GM20000 (cell line): Measurements from ENCODE around the gene PLPP4.

Source experiments
- DNase-seq: peaks from one replicate; pipeline ENCODE4 v3.0.0; 2012; ENCODE audit warnings: low spot score
- TF ChIP-seq, protein P1 (sequence below): IDR thresholded peaks from 2 replicates; pipeline ENCODE4 v1.5.1; 2012; ENCODE audit warnings: mild to moderate bottlenecking, control low read depth; ENCODE audit errors: extremely low read depth, missing control alignments

Gene PLPP4

DNA sequence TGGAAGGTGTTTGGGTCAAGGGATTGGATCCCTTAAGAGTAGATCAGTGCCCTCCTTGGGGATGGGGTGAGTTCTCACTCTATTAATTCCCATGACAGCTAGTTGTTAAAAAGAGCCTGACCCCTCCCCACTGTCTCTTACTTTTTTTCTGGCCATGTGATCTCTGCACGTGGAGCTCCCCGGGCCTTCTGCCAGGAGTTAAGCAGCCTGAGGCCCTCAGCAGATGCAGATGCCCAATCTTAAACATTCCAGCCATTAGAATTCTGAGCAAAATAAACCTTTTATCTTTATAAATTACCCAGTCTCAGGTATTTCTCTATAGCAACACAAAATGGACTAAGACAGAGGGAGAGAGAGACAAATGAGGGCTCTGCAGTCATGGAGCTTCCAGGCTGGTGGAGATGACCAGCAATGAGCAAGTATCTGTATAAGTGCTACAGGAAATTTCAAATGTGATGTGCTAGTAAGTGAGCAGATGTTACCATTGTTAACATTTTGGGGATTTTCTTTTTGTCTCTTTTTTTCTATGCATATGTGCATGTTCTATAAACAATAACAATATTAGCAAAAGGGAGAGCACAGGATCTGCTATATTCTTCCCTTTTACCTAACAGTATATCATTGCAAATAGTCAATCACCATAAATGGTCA, 26.7 kb downstream of the PLPP4 start:
- TF ChIP-seq, protein P1, sequence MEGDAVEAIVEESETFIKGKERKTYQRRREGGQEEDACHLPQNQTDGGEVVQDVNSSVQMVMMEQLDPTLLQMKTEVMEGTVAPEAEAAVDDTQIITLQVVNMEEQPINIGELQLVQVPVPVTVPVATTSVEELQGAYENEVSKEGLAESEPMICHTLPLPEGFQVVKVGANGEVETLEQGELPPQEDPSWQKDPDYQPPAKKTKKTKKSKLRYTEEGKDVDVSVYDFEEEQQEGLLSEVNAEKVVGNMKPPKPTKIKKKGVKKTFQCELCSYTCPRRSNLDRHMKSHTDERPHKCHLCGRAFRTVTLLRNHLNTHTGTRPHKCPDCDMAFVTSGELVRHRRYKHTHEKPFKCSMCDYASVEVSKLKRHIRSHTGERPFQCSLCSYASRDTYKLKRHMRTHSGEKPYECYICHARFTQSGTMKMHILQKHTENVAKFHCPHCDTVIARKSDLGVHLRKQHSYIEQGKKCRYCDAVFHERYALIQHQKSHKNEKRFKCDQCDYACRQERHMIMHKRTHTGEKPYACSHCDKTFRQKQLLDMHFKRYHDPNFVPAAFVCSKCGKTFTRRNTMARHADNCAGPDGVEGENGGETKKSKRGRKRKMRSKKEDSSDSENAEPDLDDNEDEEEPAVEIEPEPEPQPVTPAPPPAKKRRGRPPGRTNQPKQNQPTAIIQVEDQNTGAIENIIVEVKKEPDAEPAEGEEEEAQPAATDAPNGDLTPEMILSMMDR: no peak

DNA sequence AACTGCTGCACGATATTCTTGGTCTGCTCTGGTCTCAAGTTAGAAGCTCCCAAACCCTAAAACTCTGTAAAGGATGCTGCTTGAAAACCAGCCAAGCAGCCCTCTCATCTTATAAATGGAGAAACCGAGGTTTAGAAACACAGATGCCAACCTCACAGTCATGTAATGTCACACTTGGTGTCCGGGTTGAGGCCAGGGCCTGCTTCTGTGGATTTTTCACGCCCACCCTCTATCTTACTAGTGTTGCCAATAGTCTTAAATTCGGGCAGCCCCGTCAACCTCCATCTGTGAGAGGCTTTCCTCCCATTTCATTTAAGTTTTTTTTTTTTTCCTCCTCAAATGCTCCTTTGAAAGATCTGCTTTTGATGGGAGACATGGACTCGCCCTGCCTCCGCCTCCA, 28.9 kb downstream of the PLPP4 start:
- DNase-seq: no peak
- TF ChIP-seq, protein P1: no peak

More for the DNA sequence above, 26.7 kb downstream of the PLPP4 start:
- no peak for DNase-seq

DNA sequence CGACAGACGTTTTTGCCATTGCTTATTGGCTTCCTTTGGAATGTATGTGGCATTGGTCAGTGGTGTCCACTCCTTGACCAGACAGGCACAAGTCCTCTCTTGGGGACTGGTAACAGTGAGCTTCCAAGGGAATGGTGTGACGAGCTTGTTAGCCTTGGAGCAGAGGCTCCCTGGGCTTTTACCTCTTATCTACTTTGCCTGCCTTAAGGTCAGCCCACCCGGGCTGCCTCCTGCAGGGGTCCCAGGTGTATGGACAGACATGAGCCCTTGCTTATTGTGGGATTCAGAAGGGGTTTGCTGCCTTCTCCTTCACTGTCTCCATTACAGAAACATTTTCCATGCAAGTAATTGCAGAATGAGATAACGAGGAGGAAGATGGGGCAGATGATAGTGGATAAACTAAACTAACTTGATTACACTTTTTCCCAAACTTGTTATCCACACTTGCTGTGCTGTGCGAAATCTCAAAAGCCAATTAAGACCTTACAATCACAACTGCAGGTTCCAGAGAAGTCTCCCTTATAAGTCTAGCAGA, 29.7 kb downstream of the PLPP4 start:
- DNase-seq: no peak
- TF ChIP-seq, protein P1: no peak

DNA sequence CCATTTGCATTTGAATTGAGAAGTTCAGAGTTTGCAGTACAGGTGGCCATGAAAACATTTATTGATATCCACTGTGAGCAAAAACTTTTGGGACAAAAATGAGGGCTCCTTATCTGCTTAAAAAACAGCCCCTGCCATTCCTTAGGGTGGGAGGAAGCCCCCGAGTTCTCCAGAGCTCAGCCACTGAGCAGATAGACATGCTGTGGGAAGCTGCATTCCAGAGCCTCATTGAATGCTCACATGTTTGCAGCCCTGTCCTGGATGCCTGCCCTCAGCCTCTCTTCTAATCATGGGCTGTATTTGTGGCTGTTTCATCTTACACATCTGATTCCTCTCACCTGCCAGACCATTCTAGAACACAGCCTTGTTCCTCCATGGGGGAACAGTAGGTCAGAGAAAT, 33.3 kb downstream of the PLPP4 start:
- TF ChIP-seq, protein P1: no peak

DNA sequence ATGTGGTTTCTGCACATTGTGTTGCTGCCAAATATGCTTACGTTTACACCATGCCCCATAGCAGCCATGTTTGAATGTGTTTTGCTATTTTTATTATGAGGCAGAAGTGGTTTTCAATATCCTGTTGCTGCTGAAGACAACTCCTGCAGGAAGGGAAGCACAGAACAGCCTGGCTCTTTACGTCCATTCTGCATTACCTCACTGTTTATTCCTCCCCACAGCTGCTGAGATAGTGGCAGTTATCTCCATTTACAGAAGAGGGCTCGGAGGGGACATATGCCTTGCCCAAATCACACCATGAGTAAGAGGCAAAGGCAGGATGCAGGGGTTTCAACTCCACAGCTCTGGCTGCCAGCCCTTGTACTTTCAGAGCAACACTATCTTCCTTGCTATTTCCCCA, 35.3 kb downstream of the PLPP4 start:
- DNase-seq: no peak
- TF ChIP-seq, protein P1: no peak

More for the DNA sequence above, 33.3 kb downstream of the PLPP4 start:
- DNase-seq: no peak

DNA sequence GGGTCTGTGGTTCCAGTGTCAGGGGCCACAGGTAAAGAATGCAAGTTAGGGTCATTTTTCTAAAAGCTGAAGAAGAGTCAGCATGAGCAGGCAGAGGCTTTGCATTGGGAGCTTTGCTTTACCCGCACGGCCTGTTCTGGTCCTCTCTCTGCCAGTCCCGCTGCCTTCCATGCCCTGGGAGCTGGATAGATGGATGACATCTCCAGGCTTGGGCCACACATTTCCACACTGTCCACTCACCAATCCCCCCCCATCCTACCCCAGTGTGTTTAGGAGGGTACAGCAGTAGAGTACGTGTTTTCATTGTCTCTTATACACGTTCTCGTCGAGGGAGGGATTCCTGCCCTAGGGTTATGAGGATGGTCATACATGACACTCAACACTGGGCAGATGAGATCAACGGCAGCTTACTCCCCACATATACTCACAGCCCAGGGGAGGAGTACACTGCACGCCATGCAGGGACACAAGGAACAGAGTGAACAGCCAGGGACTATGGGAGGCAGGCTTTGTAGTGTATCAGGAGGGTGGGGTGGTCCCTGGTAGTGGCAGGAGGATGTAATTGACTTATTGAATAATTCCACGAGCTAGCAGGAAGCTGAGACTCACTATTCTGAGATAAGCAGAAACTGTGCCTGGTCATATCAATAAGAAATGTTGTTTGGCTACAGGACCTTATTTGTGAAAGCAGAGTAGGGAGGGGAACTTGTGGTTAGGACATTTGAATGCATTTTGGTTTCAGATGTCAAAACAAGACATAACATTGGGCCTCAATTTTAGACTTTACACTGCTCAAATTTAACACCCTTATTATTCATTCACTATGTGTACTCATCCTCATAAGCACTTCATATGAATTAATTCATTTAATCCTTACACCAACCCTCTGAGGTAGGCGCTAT, 36.6 kb downstream of the PLPP4 start:
- TF ChIP-seq, protein P1: no peak
- DNase-seq: no peak

DNA sequence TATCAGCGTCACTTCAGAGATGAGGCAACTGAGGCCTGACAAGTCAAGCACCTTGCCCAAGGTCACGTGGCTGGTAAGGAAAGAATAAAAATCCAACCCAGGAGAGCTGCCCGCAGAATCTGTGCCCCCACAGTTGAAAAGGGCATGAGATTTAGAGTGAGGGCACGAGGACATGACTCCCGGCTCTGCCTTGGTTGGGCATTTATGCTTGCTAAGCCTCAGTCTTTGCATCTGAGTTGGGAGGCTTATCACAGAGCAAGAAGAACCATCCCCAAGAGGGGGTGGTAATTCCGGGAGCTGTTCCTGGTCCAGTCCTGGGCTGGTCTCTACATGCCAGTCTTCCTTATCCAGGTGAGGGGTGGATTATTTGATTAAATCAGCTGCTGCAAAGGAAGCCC, 37.3 kb downstream of the PLPP4 start:
- TF ChIP-seq, protein P1: no peak

More for the DNA sequence above, 37.3 kb downstream of the PLPP4 start:
- DNase-seq: no peak
